CD4-positive, alpha-beta T cell treated with Interleukin-6 at 100 ng/mL for 8 hours (primary cell): Measurements from ENCODE around the gene TPST2.
A peak's percentile ranks its signal among the peaks of the same experiment; 100 is the strongest.
"Not testable (repeated sequence)": the region's sequence is repeated elsewhere in the genome, so short reads cannot be mapped to it uniquely, and the experiment has no call there.

ENCODE experiments used
- DNase-seq: peaks from one replicate; pipeline ENCODE4 v3.0.0-alpha.2; 2020; ENCODE audit warnings: mixed read lengths, low spot score

TPST2 gene

DNA sequence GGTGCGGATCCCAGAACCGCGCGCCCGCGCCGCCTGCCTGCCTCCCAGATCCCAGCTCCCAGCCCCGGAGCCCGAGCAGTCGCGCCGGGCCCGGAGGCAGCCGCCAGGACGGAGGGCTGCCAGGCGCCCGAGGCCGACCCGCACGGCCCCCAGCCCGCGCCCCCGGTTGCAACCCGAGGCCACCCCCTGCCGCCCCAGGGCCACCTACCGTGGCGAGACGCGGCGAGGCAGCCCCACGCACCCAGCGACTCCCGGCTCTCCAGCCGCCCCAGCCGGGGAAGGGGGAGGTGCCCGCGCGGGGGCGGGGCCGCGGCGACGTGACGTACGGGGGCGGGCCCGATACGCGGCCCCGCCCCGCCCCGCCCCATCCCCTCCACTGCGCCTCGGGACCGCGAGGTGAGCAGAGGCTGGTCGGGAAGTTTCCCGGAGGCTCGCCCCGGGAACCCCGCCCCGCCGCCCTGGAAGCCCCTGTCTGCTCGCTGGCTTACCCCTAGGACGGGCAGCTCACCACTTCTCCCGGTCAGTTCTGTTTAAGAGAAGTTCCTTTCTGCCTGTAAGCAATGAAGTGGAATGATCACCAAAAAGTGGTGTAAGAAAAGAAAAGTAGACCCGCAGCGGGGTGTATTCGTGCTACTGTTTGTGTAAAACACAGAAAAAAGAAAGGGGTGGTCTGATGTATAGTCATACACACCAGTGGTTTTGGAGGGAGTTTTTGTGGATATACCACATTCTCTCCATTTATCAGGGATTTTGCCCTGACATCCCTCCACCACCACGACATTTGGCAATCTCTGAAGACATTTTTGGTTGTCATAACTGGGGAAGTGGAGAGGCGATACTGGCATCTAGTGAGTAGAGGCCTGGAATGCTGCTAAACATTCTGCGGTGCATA is at the start of gene TPST2:
TSS of gene TPST2 (minus strand) at position 288 of the 892 bp plus-strand sequence. CDS start 48,502 bp downstream, outside the sequence.
- peak; percentile 72 for DNase-seq

DNA sequence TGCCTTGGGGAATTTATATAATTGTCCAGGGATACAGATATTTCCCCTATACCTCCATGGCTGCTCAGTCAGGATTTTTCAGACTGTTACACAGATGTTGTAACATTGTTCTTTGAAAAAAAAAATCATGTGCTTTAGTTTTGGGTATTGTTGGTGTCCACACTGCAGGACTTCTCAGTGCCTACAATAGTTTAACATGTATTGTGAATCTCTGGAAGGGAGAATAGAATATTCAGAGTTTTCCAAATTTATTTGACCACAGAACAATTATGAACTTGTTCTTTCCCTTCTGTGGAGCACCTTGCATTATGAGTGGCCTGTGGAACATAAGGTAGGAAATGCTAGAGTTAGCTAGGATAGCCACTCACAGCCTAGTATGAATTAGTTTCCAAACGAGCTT is 46.4 kb upstream of the TPST2 start:
- DNase-seq, result no peak

DNA sequence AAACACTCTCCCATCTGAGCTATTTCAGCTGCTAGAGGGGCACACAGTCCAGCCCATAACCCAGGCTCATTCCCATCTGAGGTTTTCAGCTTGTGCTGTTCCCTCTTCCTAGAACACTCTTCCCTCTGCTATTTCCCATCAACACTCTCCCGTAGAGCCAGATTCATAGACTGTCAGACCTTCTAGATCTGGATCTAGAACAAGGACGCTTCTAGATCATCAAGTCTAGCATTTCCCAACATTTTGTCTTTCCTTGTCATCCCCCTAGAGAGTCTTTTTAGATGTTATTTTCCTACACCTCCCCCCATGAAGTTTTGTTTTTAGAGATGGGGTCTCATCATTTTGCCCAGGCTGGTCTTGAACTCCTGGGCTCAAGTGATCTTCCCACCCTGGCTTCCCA is 45.2 kb upstream of the TPST2 start:
- DNase-seq, result no peak

DNA sequence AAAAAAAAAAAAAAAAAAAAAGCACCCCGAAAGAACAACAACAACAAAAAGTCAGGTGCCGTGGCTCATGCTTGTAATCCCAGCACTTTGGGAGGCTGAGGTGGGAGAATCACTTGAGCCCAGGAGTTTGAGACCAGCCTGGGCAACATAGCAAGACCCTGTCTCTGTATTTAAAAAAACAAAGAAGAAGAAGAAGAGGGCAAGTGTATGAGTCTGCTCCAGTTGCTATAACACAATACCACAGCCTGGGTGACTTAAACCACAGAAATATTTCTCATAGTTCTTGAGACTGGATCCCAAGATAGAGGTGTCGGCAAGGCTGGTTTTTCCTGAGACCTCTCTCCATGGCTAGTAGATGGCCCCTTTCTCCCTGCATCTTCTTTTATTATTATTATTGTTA is 44.3 kb upstream of the TPST2 start:
- no peak for DNase-seq

DNA sequence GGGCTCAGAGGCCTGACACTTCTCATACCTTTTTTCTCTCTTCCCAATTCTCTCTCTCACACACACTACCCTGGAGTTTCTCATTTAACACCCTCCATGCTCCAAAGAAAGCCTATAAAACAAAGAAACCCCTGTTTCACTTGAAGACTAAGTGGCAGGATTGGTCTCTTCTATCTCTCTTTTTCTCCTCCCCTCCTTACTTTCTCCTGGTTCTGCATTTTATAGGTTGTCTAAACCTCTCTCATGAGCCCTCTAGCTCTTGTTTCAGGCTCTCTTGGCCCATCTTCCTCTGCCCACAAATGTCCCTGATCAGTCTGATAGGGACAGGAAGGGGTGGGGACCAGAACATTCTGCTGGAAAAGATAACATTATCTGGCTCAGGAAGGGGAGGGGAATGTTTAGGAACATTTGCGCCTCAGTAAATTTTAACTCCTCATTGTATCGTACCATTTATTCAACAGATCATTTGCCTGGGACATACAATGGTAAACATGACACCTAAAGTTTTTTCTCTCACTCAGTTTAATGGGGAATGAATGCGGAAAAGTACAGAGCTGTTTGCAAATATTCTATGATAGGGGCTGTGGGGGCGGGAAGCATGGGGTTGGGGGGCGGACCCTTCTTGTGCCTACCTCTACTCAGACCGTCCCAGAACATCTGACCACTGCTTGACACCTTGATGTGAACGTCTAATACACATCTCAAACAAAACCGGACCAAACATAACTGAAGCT is 42.7 kb upstream of the TPST2 start:
- DNase-seq, result no peak

DNA sequence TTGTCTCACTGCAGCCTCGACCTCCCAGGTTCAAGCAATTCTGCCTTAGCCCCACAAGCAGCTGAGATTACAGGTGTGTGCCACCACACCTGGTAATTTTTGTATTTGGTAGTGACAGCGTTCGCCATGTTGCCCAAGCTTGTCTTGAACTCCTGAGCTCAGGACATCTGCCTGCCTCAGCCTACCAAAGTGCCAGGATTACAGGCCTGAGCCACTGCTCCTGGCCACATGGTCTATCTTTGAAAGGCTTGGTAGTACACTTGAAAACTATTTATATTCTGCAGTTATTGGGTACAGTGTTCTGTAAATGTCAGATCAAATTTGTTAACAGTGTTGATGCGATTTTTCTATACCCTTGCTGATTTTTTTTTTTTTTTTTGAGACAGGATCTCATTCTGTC is 41.4 kb upstream of the TPST2 start:
- DNase-seq, result no peak

DNA sequence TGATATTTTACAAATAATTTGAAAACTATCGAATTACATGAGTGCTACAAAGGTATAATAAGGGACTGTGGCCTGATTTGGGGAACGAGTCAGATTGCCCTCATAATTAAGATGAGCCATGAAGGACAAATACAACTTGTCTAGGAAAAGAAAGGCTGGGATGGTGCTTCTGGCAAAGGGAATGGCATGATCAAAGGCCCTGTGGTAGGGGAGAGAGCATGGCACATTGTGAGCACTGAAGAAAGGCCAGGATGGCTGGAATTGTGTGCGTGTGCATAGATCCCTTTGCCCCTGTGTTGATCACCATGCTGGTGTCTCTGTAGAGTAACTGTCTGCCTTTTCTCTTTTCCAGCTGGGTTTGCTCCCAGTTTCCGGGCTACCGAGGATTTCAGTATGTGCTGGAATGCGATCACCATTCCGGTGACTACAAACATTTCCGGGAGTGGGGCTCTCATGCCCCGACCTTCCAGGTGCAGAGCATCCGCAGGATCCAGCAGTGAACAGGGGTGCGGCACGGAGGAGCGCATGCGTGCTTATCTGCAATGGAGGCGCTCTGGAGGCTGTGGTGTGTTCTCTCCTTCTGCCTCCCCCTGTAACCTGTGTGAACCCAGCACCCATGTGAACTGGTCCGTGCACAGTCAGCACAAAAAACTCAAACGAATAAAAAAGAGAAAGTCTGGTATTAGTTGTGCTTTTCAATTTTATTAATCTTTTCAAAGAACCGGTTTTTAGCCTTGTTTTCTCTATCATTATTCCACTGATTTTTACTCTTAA is 40.2 kb upstream of the TPST2 start:
- DNase-seq, result no peak

DNA sequence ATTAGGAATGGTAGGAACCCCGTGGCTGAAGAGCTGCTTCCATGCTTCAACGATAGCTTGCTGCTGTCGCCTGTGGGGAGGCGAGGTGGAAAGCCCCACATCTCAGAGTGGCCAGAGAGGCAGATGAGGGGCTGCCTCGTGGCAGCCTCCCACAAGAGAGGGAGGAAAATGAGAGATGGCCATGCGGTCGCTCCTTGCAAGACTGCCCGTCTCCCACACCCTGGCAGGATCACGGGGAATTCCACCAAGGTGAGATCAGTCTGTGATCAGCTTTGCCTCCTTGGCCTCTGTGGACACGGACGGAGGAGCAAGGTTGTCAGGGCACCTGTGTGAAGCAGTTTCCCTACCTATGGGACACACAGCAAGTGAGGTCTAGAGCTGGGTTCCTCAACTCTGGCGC is 34.9 kb upstream of the TPST2 start:
- DNase-seq, result no peak

DNA sequence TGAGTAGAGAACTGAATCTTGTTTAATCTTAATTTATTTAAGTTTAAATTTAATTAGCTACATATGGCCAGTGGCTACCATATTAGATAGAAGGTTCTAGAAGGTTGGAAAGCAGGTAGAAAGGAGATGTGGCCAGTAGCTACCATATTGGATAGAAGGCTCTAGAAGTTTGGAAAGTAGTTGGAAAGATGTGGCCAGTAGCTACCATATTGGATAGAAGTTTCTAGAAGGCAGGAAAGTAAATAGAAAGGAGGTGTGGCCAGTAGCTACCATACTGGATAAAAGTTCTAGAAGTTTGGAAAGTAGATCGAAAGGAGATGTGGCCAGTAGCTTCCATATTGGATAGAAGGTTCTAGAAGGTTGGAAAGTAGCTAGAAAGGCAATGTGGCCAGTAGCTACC is 34.1 kb upstream of the TPST2 start:
- no peak for DNase-seq

DNA sequence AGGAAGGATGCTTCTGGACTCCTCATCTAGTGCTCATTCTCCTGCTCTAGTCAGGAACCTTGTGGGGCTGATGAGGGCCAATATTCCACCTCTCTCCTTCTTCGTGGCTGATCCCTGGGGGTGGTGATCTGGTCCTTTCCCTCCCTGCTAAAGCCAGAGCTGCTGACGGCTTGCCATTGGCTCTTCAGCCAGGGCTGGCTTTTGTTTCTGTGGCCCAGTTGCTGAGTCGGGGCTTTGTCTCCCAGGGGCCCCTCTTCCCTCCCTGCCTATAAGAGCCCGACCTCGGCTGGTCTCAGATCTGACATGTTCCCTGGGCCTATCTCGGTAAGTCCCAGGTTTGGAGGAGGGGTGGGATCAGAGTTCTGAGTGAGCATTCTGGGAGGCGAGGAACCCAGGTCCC is 31.7 kb upstream of the TPST2 start, which contains the start of gene CRYBA4:
TSS of gene CRYBA4 (plus strand) at position 301 of the 400 bp plus-strand sequence. CDS start 634 bp downstream, outside the sequence.
- DNase-seq, result no peak

DNA sequence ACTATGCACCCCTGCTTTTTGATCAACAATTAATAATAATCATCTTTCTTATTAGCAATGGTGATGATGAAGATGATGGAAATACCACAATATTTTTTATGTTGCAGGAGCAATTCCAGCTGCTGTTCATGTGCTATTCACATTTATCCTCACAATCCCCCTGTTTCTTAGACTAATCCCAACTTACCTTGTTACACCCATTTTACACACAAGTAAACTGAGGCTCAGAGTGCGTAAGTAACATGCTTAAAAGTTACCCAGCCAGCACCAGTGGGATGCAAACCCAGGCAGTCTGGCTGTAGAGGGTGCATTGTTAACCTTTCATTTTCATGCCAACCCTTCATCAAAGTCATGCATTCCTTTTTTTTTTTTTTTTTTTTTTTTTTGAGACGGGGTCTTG is 30.3 kb upstream of the TPST2 start:
- no peak for DNase-seq

DNA sequence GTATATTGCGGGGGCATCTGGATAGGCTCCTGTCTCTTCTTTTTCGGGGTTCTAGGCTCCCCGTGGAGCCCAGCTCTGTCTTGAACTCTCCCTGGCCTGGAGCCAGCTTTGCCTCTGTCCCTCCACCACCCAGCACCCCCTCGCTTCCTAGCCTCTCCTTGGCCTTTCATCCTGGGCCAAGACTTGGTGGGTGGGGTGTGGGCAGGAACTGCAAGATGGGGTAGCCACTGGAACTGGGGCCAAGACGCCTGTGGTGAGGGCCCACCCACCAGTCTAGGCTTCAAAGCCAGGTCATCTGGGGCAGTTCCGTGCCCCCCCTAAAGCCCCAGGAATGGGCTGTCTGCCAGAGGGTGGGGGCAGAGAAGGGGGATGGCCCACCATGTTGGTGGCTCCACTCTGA is 29.6 kb upstream of the TPST2 start:
- no peak for DNase-seq

DNA sequence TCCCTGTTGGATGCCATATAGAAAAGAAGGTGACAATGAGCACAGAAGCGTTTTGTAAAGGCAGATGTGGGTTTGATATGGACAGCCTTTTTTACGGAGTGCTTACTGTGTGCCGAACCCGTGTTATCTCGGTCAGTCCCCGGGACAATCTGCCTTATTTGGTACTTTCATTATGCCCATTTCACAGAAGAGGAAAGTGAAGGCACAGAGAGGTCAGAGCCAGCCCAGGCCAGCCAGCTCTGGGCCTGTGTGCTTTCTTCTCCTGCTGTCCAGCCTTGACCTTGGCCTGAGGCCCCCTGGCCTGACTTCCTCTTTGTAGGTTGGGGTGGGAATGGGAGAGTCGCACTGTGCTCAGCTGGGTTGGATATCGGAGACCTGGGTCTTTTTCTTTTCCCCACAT is 28.5 kb upstream of the TPST2 start:
- DNase-seq, result no peak

DNA sequence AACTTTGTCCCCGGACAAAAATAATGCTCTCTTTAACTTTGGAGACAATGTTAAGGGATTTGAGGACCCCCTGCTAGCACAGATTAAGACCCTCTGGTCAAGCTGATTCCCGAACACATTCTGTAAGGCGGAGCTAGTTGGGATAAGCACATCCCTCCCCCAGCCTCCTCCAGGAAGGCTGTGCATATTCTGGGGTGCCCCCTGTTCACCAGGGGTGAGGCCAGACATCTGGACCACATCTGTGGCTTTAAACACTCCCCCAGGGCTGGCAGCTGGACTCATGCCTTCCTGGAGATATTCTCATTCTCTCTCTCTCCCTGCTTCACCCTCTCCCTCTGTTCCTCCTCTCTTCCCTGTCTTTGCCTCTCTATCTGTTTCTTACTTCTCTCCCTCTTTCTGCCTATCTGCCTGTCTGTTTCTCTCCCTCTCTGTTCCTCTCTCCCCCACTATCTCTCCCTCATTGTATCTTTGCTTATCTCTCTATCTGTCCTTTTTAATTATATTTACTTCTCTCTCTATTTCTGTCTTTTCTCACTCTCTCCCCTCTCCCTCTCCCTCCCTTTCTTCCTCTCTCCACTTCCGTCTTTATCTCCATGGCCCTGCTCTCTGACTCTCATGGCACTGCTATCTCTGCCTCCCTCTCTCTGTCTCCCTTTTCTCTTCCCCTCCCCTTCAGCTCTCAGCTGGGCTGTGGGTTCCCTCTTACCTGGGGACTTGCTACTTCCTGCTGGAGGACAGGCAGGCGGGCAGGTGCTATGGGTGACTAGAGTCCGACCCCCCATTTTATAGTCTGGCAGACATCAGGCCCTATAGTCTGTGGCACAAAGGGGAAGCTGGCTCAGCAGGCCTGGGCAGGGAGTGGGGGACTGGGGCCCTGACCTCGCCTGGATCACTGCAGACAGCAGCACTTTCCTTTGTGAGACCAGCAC is 27.6 kb upstream of the TPST2 start, which contains the start of gene CRYBB1:
TSS of gene CRYBB1 (minus strand) at position 757 of the 929 bp plus-strand sequence. CDS start 1,708 bp downstream, outside the sequence.
- DNase-seq, result no peak

DNA sequence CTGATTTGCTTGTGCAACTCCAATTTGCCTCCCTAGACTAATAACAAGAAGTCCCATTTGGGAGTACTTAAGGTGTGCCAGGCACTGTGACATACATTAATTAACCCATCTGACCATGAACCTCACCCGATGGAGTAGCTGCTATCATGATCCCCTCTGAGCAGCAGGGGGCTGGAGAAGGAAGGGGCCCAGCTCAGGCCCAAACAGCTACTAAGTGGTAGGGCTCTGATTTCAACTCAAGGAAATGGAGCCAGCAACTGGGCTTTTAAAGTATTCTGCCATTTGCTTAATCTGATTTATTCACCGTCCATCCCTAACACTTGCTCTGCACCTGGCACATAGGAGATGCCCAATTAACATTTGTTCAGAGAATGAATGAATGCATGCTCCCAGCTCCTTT is 26.7 kb upstream of the TPST2 start:
- no peak for DNase-seq

DNA sequence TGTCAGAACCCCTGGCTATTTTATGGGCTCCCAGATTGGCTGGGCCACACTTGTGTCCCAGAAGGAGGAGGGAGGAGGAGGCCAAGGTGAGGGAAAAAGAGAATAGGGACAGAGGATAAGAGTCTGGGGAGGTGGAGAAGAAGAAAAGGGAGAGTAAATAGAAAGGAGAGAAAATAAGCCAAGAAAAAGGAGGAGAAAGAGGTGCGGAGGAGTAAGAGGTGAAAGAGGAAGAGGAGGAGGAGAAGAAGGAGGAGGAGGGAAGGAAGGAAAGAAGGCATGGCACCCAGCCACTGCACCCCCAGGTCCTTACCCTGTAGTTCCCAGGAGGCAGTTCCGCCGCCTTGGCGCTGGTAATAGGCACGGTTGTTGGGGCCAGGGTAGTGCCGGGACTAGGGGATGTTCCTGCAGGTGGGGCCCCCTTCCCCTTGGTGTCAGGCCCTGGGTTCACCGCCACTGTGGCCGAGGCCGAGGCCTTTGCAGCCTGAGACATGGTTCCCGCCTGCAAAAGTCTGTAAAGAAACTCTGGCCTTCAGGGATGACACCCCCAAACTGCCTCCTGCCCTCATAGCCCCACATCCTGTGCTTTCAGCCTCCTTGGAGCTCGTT is 26.0 kb upstream of the TPST2 start:
- DNase-seq, result no peak

DNA sequence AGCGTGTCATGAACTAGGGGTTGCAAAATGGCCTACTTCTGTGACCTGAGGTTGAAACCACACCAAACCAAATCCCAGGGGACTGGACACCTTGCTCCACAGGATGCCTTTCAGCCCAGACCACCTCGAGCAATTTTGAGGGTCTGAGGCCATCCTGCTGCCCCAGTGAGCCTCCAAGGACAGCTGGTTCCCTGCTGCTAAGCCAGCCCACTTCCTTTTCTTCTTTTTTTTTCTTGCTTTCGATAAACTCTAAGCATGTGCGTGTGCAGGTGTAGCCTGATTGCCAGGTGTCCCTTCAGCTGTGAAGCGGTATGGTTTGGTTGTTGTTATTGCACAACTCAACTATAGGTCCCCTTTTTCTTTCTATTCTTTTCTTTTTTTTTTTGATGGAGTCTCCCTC is 25.2 kb upstream of the TPST2 start:
- DNase-seq, result no peak

DNA sequence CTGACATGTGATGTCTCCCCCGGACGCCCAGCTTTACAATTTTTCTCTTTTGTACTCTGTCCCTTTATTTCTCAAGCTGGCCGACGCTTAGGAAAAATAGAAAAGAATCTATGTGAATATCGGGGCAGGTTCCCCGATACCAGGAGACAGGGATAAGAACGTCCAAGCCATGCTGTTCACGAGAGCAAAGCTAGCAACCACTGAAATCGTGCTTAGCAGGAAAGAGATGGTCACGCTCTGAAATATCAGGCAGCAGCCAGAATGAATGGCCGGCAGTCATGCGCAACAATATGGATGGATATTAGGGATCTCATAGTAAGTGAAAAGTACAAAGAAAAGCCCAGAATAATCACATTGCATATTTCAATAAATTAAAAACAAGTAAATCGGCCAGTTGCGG is 24.4 kb upstream of the TPST2 start:
- DNase-seq, result no peak

DNA sequence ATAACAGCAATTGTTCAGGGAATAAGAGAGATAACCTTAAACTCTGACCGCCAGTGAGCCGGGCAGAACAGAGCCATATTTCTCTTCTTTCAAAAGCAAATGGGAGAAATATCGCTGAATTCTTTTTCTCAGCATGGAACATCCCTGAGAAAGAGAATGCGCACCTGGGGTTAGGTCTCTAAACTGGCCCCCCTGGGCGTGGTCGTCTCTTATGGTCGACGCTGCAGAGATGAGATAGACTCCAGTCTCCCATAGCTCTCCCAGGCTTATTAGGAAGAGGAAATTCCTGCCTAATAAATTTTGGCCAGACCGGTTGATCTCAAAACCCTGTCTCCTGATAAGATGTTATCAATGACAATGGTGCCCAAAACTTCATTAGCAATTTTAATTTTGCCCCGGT is 23.8 kb upstream of the TPST2 start:
- DNase-seq, result not testable (repeated sequence)

DNA sequence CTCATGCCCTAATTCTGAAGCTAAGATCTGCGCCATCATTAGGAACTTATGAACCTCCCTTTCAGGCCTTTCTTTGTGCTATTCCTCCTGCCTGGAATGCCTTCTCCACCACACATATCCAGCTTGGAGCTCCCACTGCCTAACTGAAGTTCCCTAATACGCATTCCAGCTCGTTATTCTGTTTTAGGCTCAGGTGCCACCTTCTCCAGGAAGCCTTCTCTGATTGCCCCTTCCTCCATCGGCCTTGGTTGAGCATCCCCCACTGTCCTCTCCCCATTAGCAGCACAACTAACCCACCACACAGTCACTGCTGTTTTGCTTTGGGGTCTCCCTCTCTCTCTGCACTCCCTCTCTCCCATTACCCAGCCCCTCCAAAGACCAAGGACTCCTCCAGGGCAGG is 22.7 kb upstream of the TPST2 start:
- no peak for DNase-seq

DNA sequence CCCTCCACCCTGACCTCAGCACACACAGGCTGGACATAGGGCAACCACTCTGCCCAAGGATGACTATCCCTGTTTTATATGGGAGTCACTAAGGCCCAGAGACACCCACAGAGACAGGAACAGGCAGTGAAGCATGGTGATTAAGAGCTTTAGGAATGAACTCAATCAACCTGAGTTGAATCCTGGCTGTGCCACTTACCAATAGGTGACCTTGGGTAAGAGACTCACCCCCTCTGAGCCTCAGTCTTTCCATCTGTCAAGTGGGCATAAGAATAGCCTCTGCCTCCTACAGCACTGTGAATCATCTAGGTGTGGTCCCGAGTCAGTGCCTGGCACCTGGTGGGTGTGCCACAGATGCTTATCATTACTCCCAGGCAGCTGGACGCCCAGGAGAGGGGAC is 21.1 kb upstream of the TPST2 start:
- DNase-seq, result no peak
